HG02852 (cell line): ENCODE measurements around the gene FAM153A.
"Not testable (repeated sequence)": the region's sequence is repeated elsewhere in the genome, so short reads cannot be mapped to it uniquely, and the experiment has no call there.

Source experiments
- ATAC-seq: cut with Tn5 transposase; IDR thresholded peaks from one replicate; pipeline ENCODE4 v1.9.1; 2021; ENCODE audit warnings: mild to moderate bottlenecking, moderate library complexity; ENCODE audit not compliant: unreplicated experiment

FAM153A gene

GRCh38 chr5:177747354-177747753 lies 35.3 kb downstream of the FAM153A start:
- not testable (repeated sequence) for ATAC-seq

- ATAC-seq, result not testable (repeated sequence)
These were observed 57.8 kb downstream of the FAM153A start for GRCh38 chr5:177724858-177725257.

- not testable (repeated sequence) for ATAC-seq
These were observed 58.7 kb downstream of the FAM153A start for GRCh38 chr5:177723831-177724485.

- ATAC-seq, result not testable (repeated sequence)
These were observed 59.9 kb downstream of the FAM153A start for GRCh38 chr5:177722829-177723228.

GRCh38 chr5:177719989-177720388 lies 62.7 kb downstream of the FAM153A start:
- ATAC-seq, result not testable (repeated sequence)

- ATAC-seq, result not testable (repeated sequence)
These were observed 67.3 kb downstream of the FAM153A start for GRCh38 chr5:177715423-177715822.

GRCh38 chr5:177696100-177696499 lies 86.6 kb downstream of the FAM153A start:
- not testable (repeated sequence) for ATAC-seq

GRCh38 chr5:177695356-177695930 lies 87.3 kb downstream of the FAM153A start:
- ATAC-seq, result not testable (repeated sequence)

GRCh38 chr5:177694518-177694835 lies 88.2 kb downstream of the FAM153A start:
- ATAC-seq, result not testable (repeated sequence)

- not testable (repeated sequence) for ATAC-seq
These were observed 88.8 kb downstream of the FAM153A start for GRCh38 chr5:177693671-177694517.

GRCh38 chr5:177692969-177693368 lies 89.7 kb downstream of the FAM153A start:
- not testable (repeated sequence) for ATAC-seq

GRCh38 chr5:177692507-177692906 lies 90.2 kb downstream of the FAM153A start:
- ATAC-seq, result not testable (repeated sequence)

- ATAC-seq, result not testable (repeated sequence)
These were observed 93.6 kb downstream of the FAM153A start for GRCh38 chr5:177689011-177689610.

- ATAC-seq, result not testable (repeated sequence)
These were observed 94.6 kb downstream of the FAM153A start for GRCh38 chr5:177688091-177688490.

- not testable (repeated sequence) for ATAC-seq
These were observed 100.8 kb downstream of the FAM153A start for GRCh38 chr5:177681920-177682319.
